Medulla oblongata (tissue), 1 donor: ENCODE data around the gene KIAA1191.
"Not testable (repeated sequence)": the region's sequence is repeated elsewhere in the genome, so short reads cannot be mapped to it uniquely, and the experiment has no call there.

Experiments used
- DNase-seq: peaks from one replicate; pipeline ENCODE4 v3.0.0-alpha.2; 2015; ENCODE audit errors: extremely low spot score

Gene KIAA1191

GRCh38 chr5:176317534-176318374 lies 43.8 kb downstream of the KIAA1191 start:
- no peak for DNase-seq

DNA sequence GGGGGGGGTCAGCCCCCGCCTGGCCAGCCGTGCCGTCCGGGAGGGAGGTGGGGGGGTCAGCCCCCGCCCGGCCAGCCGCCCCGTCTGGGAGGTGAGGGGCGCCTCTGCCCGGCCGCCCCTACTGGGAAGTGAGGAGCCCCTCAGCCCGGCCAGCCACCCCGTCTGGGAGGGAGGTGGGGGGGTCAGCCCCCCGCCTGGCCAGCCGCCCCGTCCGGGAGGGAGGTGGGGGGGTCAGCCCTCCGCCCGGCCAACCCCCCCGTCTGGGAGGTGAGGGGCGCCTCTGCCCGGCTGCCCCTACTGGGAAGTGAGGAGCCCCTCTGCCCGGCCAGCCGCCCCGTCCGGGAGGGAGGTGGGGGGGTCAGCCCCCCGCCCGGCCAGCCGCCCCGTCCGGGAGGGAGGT lies 56.2 kb downstream of the KIAA1191 start:
- DNase-seq = not testable (repeated sequence)
